OCI-LY3 (cell line): Measurements from ENCODE around the gene LAIR2.

ENCODE experiments used
- H2AFZ ChIP-seq: fragments of 200-600, 300-600 bp; shearing (Covaris generic); 2 replicates; pipeline ENCODE4 v1.6.0; 2014; ENCODE audit warnings: antibody characterized with exemption, low read depth, low read length
- H3K27ac ChIP-seq: fragments of 200-600, 300-600 bp; sonication (generic); 2 replicates; pipeline ENCODE4 v1.5.1; 2014; ENCODE audit warnings: mild to moderate bottlenecking, low read length, moderate library complexity, mixed read lengths
- H3K27me3 ChIP-seq: fragments of 200-600, 300-600 bp; sonication (generic); 2 replicates; pipeline ENCODE4 v1.6.1; 2014; ENCODE audit warnings: low read depth, low read length, mixed read lengths
- H3K36me3 ChIP-seq: fragments of 200-600, 300-600 bp; sonication (generic); replicated peaks from 2 replicates; pipeline ENCODE3; 2014; ENCODE audit warnings: low read depth, low read length, mixed read lengths
- H3K4me1 ChIP-seq: fragments of 300-600, 200-600 bp; sonication (generic); 2 replicates; pipeline ENCODE4 v1.6.1; 2014; ENCODE audit warnings: low read length, mixed read lengths
- H3K4me2 ChIP-seq: fragments of 200-600, 300-600 bp; sonication (generic); 2 replicates; pipeline ENCODE4 v1.6.1; 2014; ENCODE audit warnings: low read length, mixed read lengths
- H3K4me3 ChIP-seq: fragments of 300-600, 200-600 bp; sonication (generic); 2 replicates; pipeline ENCODE4 v1.5.1; 2014; ENCODE audit warnings: antibody characterized with exemption, mild to moderate bottlenecking, low read length, moderate library complexity
- H3K79me2 ChIP-seq: fragments of 300-600, 200-600 bp; shearing (Covaris generic); 2 replicates; pipeline ENCODE4 v1.6.1; 2014; ENCODE audit warnings: mild to moderate bottlenecking, low read length, mixed read lengths
- H3K9ac ChIP-seq: fragments of 300-600, 200-600 bp; shearing (Covaris generic); 2 replicates; pipeline ENCODE4 v1.6.0; 2014; ENCODE audit warnings: mild to moderate bottlenecking, low read length, moderate library complexity
- H3K9me3 ChIP-seq: fragments of 200-600, 300-600 bp; shearing (Covaris generic); 2 replicates; pipeline ENCODE4 v1.6.1; 2014; ENCODE audit warnings: low read length, mixed read lengths; ENCODE audit not compliant: insufficient read depth
- H4K20me1 ChIP-seq: fragments of 200-600, 300-600 bp; sonication (generic); 2 replicates; pipeline ENCODE4 v1.6.1; 2016; ENCODE audit warnings: low read length, mixed read lengths; ENCODE audit not compliant: insufficient read depth
- CTCF ChIP-seq: fragments of 200-600, 300-600 bp; sonication (generic); IDR thresholded peaks from 2 replicates; pipeline ENCODE4 v1.5.1; 2014; ENCODE audit warnings: antibody characterized with exemption, low read length, low read depth
- EZH2phosphoT487 ChIP-seq: fragments of 200-600 bp; shearing (Covaris generic); IDR thresholded peaks from 2 replicates; pipeline ENCODE4 v1.6.1; 2018; ENCODE audit warnings: antibody characterized with exemption, mixed run types, low read depth

The LAIR2 gene

GRCh38 chr19:54482889-54483288 is 19.7 kb upstream of the LAIR2 start:
- Histone ChIP-seq H3K27me3 (peaks cover 34% of the 10 kb centered on the region), H3K4me3 (no peak overlapping the region), H3K9ac (no peak overlapping the region), H3K79me2 (no peaks in the 10 kb centered on the region), H3K27ac (no peak overlapping the region), H2AFZ (no peak overlapping the region), H4K20me1 (no peaks in the 10 kb centered on the region), H3K4me2 (peak overlapping the region; percentile 1; the same call in 1 of the 2 replicates), H3K9me3 (no peaks in the 10 kb centered on the region), H3K4me1 (peaks cover 19% of the 10 kb centered on the region), H3K36me3 (no peaks in the 10 kb centered on the region)
- no peak for TF ChIP-seq EZH2phosphoT487
- no peak for TF ChIP-seq CTCF

- H4K20me1 ChIP-seq = no peaks in the 10 kb centered on the region
- H3K9me3 ChIP-seq = no peaks in the 10 kb centered on the region
- no peaks in the 10 kb centered on the region for H3K79me2 ChIP-seq
- H3K27ac ChIP-seq = no peak overlapping the region
- no peak overlapping the region for H3K4me3 ChIP-seq
- peaks cover 19% of the 10 kb centered on the region for H3K4me1 ChIP-seq
- H3K4me2 ChIP-seq = no peak overlapping the region
- TF ChIP-seq EZH2phosphoT487 = no peak
- TF ChIP-seq CTCF = no peak
- H3K9ac ChIP-seq = no peak overlapping the region
- H2AFZ ChIP-seq = no peak overlapping the region
- peaks cover 38% of the 10 kb centered on the region for H3K27me3 ChIP-seq
- no peaks in the 10 kb centered on the region for H3K36me3 ChIP-seq
Measured at GRCh38 chr19:54484451-54484850, 18.2 kb upstream of the LAIR2 start.

DNA sequence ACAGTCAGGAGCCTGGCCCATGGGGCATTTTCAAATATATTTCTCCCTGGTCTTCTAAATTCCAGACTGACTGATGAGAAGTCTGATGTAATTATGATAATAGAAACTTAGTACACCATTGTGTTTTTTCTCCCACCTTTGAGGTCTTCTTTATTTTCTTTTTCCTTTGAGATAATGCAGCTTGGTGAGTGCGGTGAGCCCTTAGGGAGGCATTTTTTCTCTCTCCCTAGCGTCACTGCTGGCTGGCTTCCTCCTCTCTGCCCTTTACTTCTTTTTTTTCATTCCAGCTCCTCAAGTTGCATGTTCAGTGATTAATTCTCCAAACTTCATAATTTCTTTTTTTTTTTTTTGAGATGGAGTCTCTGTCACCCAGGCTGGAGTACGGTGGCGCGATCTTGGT is 16.8 kb upstream of the LAIR2 start:
- Histone ChIP-seq H2AFZ (no peak overlapping the region), H3K36me3 (no peaks in the 10 kb centered on the region), H4K20me1 (no peaks in the 10 kb centered on the region), H3K27ac (no peak overlapping the region), H3K4me2 (no peak overlapping the region), H3K9me3 (no peaks in the 10 kb centered on the region), H3K9ac (no peak overlapping the region), H3K27me3 (peaks cover 42% of the 10 kb centered on the region), H3K79me2 (no peaks in the 10 kb centered on the region), H3K4me3 (no peak overlapping the region), H3K4me1 (peaks cover 15% of the 10 kb centered on the region)
- TF ChIP-seq EZH2phosphoT487 = no peak
- TF ChIP-seq CTCF = no peak

- Histone ChIP-seq H3K27me3 (peaks cover 49% of the 10 kb centered on the region), H3K4me3 (no peak overlapping the region), H3K4me1 (peaks cover 26% of the 10 kb centered on the region), H3K79me2 (no peaks in the 10 kb centered on the region), H2AFZ (no peak overlapping the region), H3K36me3 (no peaks in the 10 kb centered on the region), H3K9me3 (no peaks in the 10 kb centered on the region), H3K27ac (no peak overlapping the region), H4K20me1 (no peaks in the 10 kb centered on the region), H3K9ac (no peak overlapping the region), H3K4me2 (no peak overlapping the region)
- no peak for TF ChIP-seq CTCF
- no peak for TF ChIP-seq EZH2phosphoT487
Measured at GRCh38 chr19:54489341-54489740, 13.3 kb upstream of the LAIR2 start.
